DMS79 treated with DMSO at 0.1 percent for 48 hours (cell line): ENCODE data around the gene TTBK2.
A peak's percentile ranks its signal among the peaks of the same experiment; 100 is the strongest.
"Not testable (repeated sequence)": the region's sequence is repeated elsewhere in the genome, so short reads cannot be mapped to it uniquely, and the experiment has no call there.

ENCODE experiments used
- DNase-seq: peaks from one replicate; lab custom pipeline; 2025; lab: John Stamatoyannopoulos, UW

TTBK2 gene

DNA sequence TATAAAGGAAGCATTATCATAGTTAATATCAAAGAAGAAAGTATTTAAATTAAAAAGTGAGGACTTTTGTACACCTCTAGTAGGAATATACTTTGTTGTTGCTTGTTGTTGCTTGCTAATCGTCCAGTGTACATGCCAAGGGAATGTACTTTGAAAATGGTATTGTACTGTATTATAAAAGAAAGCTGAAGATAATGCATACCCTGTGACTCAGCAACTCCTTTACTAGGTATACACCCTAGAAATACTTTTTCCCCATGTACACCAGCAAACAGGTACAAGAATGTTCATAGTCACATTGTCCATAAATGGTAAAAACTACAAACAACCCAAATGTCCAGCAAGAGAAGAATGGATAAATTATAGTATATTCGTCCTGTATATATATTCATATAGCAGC lies 12.0 kb downstream of the TTBK2 start:
- no peak for DNase-seq

DNA sequence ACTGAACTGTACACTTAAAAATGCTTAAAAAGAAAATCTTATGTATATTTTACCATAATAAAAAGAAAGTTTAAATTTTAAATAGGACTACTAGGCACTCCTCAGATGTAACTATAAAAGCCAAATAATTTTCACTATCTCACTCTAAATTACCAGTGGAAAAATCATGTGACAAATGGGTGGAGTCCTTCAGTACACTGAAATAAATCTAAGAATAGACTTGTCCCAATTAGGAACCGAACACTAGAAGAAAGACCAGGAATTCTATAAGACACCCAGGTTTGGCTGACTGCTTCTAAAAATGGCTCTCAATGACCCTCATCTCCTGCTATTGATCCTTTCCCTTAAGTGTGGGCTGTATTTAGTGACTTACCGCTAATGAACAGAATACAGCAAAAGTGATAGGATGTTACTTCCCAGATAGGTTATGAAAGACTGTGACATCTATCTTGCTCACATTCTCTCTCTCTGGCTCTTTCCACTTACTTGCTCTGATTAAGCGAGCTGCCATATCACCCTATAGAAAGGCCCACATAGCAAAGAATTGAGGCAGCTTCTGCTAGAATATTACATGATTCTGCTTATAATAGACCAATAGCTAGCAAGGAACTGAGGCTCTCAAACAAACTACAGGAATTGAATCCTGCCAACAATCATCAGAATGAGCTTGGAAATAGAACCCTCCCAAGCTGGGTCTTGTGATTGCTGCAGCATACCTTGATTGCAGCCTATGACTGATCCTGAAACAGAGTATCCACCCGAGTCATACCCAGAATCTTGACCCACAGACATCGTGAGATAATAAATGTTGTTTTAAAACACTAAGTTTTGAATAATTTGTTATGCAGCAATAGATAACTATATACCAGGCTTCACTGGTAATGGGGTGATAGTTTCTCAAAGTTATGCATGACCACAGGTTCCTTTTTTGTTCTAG lies 16.9 kb downstream of the TTBK2 start:
- DNase-seq: no peak

DNA sequence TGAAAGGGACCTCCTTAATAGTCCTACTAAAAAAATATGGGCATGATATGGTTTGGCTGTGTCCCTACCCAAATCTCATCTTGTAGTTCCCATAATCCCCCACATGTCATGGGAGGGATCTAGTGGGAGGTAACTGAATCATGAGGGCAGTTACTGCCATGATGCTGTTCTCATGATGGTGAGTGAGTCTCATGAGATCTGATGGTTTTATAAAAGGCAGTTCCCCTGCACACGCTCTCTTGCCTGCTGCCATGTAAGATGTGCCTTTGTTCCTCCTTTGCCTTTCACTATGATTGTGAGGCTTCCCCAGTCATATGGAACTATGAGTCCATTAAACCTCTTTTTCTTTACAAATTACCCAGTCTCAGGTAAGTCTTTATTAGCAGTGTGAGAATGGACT lies 26.7 kb downstream of the TTBK2 start:
- DNase-seq: not testable (repeated sequence)

DNA sequence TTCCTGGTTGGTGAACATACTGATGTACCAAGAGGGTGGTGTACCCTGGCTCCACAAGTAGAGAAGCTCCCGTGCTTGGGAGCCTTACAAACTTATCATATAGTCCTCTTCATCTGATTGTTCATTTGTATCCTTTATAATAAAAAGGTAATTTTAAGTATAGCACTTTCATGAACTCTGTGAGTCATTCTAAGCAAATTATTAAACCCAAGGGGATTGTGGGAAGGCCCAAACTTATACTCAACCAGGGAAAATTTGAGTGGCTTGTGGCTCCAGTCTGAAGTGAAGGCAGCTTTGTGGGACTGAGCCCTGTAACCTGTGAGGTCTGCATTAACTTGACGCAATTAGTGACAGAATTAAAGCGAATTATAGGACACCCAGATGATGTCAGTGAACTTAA lies 29.0 kb downstream of the TTBK2 start:
- DNase-seq: no peak

DNA sequence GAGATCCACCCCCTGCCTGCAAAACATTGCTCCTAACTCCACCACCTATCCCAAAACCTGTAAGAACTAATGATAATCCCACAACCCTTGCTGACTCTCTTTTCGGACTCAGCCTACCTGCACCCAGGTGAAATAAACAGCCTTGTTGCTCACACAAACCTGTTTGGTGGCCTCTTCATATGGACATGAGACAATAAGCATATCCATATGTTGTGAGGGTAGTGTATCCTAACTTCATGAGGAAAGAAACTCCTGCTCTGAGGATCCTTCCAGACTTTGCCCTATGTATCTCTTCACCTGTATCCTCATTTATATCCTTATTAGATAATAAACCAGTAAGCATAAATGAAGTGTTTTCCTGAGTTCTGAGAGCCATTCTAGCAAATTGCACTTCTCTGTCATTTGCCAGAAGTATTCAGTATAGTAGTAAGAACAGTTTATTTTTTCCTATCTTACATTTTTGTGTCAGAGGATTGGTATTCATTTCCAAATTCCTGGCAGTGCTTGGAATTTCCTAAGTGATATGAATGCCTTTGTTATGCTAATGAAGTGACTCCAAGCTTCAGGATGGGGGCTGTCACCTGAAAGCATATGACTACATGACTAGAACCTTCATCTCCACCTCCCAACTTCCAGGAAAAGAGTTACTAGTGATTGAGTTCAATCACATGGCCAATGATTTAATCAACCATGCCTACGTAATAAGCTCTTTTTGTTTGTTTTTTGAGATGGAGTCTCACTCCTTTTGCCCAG lies 30.2 kb downstream of the TTBK2 start:
- DNase-seq: no peak

DNA sequence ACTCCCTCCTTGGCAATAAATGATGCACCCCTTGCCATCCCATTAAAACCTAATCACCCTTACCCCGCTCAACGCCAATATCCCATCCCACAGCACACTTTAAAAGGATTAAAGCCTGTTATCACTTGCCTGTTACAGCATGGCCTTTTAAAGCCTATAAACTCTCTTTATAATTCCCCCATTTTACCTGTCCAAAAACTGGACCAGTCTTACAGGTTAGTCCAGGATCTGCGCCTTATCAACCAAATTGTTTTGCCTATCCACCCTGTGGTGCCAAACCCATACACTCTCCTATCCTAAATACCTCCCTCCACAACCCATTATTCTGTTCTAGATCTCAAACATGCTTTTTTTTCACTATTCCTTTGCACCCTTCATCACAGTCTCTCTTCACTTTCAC lies 33.2 kb downstream of the TTBK2 start:
- DNase-seq: not testable (repeated sequence)

DNA sequence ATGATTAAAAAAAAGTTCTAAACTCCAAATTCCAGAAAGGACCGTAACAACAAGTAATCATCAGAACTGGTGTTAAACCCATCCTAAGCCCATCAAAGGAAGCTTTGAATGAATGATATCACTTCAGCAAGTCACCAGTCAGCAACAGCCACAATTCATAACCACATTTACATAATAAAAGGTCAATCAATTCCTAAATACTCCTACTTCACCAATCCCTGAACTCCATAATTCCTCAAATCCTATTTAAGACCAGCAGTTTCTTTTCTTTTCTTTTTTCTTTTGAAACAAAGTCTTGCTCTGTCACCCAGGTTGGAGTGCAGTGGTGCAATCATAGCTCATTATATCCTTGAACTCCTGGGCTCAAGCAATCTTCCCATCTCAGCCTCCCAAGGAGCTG lies 40.5 kb downstream of the TTBK2 start:
- DNase-seq: no peak

DNA sequence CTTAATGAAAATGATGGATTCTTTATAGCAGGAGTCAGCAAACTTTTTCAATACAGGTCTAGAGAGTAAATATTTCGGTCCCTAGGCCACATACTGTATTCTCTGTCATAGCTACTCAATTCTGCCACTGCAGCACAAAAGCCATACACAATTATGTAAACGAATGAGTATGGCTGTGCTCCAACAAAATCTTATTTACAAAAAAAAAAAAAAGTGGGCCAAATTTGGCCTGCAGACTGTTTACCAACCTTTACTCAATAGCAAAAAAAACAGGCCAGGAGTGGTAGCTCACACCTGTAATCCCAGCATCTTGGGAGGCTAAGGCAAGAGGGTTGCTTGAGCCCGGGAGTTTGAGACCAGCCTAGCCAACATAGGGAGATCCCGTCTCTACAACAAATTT lies 41.1 kb downstream of the TTBK2 start:
- peak; percentile 4 for DNase-seq

DNA sequence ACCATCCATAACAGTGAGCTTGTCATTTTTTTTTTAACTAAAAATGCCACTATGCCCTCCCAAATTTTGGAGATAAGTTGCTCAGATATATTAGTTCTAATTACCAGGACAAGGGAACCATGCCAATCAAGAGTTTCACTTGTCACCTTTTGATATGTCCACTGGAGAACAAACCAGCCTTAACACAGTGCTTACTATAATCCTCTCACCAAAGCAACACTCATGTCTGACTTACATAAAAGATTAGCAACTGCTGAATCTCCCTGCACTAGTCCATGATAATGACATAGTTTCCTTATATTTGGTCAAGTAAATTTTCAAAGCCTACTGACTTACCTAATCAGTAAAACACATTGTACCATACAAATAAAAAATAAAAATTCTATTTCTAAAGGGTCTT lies 44.4 kb downstream of the TTBK2 start:
- DNase-seq: no peak

DNA sequence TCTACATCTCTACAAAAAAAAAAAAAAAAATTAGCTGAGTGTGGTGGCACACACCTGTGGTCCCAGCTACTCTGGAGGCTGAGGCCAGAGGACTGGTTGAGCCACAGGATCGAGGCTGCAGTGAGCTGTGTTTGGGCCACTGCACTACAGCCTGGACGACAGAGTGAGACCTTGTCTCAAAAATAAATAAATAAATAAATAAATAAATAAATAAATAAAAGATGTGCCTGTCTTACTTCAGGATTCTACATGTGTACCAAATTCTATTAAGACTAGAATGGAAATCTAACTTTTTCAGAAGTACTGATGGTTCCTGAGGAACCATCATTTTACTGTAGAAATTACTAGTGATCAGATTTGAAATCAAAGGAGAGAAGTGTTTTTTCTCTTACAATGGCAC lies 51.9 kb downstream of the TTBK2 start:
- DNase-seq: no peak

DNA sequence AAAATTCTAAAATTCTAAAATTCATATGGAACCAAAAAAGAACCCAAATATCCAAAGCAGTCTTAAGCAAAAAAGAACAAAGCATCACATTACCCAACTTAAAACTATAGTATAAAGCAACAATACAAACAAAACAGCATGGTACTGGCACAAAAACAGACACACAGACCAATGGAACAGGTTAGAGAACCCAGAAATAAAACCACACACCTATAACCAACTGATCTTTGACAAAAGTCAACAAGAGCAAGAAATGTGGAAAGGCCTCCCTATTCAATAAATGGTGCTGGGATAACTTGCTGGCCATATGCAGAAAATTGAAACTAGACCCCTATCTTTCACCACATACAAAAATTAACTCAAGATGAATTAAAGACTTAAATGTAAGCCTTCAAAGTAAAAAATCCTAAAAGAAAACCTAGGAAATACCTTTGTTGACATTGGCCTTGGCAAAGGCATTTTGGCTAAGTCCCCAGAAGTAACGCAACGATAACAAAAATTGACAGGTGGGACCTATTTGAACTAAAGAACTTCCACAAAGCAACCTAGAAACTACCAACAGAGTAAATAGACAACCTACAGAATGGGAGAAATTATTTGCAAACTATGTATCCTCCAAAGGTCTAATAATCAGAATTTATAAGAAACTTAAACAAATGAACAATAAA lies 56.9 kb downstream of the TTBK2 start:
- no peak for DNase-seq

DNA sequence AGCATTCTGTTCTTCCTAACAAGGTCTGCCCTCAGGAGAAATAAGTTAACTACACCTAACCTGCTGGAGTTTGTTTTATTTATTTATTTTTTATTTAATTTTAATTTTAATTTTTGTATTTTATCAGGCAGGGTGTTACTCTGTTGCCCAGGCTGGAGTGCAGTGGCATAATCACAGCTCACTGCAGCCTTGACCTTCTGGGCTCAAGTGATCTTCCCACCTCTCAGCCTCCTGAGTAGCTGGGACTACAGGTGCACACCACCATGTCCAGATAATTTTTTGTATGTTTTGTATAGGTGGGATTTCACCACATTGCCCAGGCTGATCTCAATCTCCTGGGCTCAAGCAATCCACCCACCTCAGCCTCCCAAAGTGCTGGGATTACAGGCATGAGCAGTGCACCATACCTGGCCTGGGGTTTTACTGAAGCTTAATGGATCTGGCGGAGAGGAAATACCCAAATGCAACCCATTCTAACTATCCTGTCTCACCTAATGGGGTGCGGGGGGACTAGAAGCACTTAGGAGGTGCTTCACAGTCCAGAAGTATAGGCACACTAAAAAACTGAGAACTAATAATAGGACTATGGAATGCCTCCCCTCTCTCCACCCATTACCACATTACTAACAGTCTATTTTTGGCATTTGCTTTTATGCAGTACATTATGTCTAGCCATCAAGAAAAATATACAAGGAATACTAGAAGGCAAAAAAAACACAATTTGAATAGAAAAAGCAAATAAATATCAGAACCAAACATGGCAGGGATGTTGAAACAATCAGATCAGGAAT lies 61.4 kb downstream of the TTBK2 start:
- no peak for DNase-seq

DNA sequence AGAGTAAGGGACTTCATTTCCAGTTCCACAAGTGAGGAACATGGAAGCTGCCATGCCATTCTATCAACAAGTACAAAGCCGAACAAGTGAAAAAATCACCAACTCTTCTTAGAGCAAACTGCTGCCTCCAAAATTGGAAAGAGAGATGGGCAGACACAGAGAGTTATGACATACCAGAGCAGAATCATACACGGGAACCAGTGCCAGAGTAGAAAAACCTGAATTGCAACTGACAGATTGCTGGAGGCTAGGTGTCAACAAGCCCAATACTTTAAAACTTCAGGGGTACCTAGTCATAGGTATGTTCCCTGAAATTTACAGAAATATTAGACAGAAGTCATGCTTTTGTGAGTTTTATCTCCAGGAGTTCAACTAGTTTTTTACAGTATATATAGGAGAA lies 62.0 kb downstream of the TTBK2 start:
- no peak for DNase-seq

DNA sequence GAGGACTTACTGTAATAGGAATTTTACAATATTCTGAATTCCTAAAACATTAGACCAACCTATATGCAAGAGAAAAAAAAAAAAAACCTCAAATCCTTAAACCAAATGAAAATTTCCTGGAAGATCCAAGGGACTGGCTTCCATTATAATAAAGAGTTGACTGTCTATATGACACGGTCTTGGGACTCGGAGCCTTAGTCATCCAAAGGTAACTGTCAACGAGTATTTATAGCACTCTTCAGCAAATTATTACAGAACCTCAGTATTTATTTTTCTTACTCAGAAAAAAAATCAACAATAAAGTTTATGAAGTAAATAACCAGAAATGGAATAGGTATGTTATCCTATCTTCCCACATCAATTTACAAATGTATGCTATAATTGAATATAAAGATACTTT lies 66.0 kb downstream of the TTBK2 start:
- DNase-seq: no peak

DNA sequence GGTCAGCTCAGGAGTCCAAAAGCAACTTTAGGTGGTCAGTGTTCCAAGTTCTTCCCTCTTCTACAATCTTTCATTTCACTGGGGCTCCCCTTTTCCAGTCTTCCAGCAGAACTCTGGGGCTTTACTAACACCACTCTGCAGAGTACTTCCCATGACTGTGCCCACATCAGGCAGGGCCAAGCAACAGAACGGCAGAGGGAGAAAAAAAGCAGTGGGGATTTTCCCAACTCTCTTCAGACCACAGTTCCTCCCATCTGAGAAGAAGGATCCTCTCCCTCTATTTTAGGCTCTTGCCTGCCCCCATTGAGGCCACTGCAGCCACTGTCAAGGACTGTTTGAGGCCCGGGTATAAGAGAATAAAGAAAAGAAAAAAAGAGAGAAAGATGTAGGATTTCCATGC lies 70.7 kb downstream of the TTBK2 start:
- DNase-seq: no peak

DNA sequence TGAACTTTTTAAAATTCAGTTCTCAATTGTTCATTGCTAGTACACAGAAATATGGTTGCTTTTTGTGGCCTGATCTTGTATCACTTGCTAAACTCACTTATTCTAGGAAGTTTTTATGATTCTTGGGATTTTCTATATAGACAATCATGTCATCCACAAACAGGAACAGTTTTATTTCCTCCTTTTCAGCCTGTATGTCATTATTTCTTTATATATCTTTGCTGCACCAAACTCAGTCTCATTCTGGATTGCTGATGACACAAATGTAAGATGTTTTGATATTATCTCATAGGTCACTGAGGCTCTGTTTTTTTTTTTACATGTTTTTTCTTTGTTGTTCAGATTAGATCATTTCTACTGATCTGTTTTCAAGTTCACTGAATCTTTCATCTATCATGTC lies 71.7 kb downstream of the TTBK2 start:
- no peak for DNase-seq

DNA sequence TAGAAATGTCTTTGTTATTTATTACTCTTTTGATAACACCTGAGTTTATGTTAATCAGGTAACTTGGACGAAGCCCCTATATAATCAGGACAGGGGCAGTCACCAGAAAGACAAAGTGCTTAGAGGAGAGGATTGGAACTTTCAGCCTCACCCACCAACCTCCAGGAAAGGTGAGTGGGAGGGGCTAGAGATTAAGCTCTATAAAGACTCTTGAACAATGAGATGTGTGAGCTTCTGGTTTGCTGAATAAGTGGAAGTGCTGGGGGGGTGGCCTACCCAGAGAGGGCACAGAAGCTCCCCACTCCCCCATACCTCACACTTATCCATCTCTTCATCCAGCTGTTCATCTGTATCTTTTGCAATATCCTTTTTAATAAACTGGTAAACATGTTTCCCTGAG lies 73.9 kb downstream of the TTBK2 start:
- DNase-seq: no peak

DNA sequence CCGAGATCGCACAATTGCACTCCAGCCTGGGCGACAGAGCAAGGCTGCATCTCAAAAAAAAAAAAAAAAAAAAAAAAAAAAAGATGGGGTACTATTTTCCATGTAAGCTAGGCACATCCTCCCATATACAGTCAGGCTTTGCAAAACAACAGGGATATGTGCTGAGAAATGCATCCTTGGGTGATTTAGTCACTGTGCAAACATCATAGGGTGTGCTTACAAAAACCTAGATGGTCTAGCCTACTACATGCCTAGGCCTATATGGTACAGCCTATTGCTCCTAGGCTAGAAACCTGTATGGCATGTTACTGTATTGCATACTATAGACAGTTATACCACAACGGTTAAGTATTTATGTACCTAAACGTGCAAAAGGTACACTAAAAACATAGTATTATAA lies 75.0 kb downstream of the TTBK2 start:
- DNase-seq: no peak

DNA sequence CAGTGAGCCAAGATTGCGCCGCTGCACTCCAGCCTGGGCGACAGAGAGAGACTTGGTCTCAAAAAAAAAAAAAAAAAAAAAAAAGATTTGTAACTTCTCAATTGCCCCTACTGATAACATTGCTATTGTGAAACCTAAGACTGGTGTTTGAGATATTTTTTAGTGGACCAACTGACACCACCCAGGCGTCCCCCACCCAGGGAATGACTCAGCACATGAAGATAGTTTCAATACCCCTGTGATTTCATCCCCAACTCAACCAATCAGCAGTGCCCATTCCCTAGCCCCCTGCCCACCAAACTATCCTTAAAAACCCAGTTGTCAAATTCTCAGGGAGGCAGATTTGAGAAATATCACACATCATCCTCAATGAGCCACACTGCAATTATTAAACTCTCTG lies 76.9 kb downstream of the TTBK2 start:
- no peak for DNase-seq

DNA sequence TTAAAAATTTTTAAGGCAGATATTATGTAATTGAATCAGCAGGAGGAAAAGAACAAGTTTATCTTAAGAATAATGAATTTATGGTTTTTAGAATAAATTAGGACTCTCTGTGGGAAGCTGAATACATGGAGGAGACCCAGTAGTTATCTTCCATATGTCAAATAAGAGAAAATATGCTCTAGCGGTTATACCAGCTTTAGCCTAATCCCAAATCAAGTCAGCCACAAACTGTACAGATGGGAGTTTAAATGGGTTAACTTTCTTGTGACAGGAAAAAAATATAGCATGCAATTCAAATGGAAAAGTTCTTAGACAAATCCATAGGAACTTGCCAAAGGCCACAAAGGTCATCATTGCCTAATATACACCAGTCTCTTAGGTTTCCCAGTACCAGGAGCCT lies 84.3 kb downstream of the TTBK2 start:
- no peak for DNase-seq

DNA sequence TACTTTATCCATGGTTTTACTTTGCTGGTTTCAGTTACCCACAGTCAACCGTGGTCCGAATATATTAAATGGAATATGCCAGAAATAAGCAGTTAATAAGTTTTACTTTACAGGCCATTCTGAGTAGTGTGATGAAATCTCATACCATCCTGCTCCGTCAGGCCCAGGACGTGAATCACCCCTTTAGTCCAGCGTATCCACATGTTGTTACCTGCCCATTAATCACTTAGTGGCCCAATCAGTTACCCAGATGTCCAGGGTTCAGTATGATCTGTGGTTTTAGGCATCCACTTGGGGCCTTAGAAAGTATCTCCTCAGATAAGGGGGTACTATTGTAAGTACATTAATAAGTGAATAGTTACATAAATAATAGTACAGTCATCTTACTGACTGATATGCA lies 88.0 kb downstream of the TTBK2 start:
- DNase-seq: no peak

DNA sequence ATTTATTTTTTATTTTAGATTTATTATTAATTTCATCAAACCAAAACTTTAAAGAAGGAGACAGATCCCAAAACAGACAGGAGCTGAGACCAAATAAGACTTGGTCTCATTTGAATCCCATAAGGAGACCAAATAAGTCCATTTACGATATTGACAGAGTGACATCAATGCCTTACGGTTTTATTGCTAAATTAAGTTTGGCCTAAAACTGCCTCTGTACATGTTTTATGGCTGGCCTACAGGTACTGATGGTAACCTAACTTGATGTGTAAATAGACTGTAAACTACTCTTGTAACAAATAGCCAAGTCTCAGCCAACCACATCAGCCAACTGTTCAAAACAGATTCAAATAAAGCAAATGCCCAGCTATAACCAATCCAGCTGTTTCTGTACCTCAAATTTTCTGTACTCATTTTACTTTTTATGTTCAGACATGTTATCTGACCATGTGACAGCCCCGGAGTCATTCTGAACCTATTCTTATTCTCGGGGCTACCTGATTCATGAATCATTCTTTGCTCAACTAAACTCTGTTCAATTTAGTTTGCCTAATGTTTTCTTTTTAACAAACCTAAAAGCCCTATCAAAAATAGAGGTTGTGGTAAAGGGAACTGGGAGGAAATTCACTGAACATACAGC lies 94.2 kb downstream of the TTBK2 start:
- no peak for DNase-seq
